ENCODE results near the gene WNT1.

DNA sequence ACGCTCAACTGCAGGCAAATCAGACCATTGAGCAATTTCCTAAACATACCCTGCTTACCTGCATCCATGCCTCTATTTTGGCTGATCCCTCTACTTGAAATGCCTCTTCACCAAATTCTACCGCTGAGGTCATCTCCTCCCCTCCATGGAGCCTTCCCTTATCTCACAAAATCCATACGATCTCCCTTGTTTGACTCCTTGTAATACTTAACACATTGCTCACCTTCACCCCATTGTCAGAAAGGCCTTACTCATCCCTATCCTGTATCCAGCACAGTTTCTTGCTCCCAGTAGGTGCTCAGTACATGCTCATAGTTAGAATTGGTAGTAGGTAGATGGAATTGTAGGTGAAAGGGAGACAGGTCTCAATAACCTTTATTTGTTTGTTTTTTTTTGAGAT lies 15.7 kb downstream of the WNT1 start:
- TF ChIP-seq, protein P1, sequence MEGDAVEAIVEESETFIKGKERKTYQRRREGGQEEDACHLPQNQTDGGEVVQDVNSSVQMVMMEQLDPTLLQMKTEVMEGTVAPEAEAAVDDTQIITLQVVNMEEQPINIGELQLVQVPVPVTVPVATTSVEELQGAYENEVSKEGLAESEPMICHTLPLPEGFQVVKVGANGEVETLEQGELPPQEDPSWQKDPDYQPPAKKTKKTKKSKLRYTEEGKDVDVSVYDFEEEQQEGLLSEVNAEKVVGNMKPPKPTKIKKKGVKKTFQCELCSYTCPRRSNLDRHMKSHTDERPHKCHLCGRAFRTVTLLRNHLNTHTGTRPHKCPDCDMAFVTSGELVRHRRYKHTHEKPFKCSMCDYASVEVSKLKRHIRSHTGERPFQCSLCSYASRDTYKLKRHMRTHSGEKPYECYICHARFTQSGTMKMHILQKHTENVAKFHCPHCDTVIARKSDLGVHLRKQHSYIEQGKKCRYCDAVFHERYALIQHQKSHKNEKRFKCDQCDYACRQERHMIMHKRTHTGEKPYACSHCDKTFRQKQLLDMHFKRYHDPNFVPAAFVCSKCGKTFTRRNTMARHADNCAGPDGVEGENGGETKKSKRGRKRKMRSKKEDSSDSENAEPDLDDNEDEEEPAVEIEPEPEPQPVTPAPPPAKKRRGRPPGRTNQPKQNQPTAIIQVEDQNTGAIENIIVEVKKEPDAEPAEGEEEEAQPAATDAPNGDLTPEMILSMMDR (IDR thresholded peaks at IDR 0.05) = no peak
- TF ChIP-seq POLR2A (IDR thresholded peaks at IDR 0.05) (no peak), POLR2AphosphoS5 (IDR thresholded peaks at IDR 0.05) (no peak)

All from transverse colon (tissue), 4 donors.